ENCODE measurements around the gene PDE6A.

- no peak for TF ChIP-seq MAZ (IDR thresholded peaks at IDR 0.05; ENCODE audit: borderline replicate concordance, low read depth, low read length)
- TF ChIP-seq EHMT2 (IDR thresholded peaks at IDR 0.05; ENCODE audit: low read depth): no peak
- TF ChIP-seq CBX2 (IDR thresholded peaks at IDR 0.05; ENCODE audit: borderline replicate concordance, low read depth): no peak
- no peak for TF ChIP-seq RAD21 (conservative IDR thresholded peaks at IDR 0.05 in 1 of 2, IDR thresholded peaks at IDR 0.05 in 1 of 2)
- TF ChIP-seq REST (IDR thresholded peaks at IDR 0.05): no peak
- TF ChIP-seq SMC3 (IDR thresholded peaks at IDR 0.05): no peak
- no peak for TF ChIP-seq ESRRA (IDR thresholded peaks at IDR 0.05; ENCODE audit: borderline replicate concordance, low read length)
- no peak for TF ChIP-seq JUN (IDR thresholded peaks at IDR 0.05)
- TF ChIP-seq CTCF (IDR thresholded peaks at IDR 0.05): no peak
- no peak for TF ChIP-seq PBX3 (IDR thresholded peaks at IDR 0.05)
- no peak for TF ChIP-seq CHD2 (IDR thresholded peaks at IDR 0.05; ENCODE audit: low read length, partially characterized antibody)
- no peak for TF ChIP-seq CHD4 (IDR thresholded peaks at IDR 0.05; ENCODE audit: borderline replicate concordance)
- no peak for TF ChIP-seq RCOR1 (IDR thresholded peaks at IDR 0.05; ENCODE audit: low read depth, low read length)
- no peak for TF ChIP-seq KDM5A (IDR thresholded peaks at IDR 0.05)
These were observed 72.1 kb downstream of the PDE6A start for GRCh38 chr5:149872351-149873040.

Data from A549 (cell line).